ENCODE data around the gene BCAM. TPM values are rescaled to one million over a fixed set of nuclear protein-coding genes. Genes with fewer than 3 reads are reported as not detected.

The BCAM gene
- total RNA-seq, 1 experiment from 2014 or later: 78.7 TPM

DNA sequence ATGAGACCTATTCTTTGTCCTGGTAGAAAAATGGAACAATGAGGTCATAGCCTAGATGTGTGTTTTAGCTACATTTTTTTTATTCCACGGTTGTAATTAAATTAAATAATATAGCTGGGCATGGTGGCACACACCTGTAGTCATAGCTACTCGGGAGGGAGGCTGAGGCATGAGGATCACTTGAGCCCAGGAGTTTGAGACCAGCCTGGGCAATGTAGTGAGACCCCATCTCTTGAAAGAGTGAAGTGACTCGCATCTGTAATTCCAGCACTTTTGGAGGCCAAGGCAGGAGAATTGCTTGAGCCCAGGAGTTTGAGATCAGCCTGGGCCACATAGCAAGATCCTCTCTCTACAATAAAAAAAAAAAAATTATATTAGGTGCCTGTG, 43.0 kb upstream of the BCAM start:
- no peaks in the 10 kb centered on the region for H3K27me3 ChIP-seq (ENCODE audit: insufficient read depth, low read length)
- no peaks in the 10 kb centered on the region for H3K9me2 ChIP-seq (ENCODE audit: insufficient read depth)
- intact Hi-C loops (cut with micrococcal nuclease): no loop called here
- RAD21 ChIA-PET (ENCODE audit: low non-redundant PET in 1 of 2, low total read pairs in 2 of 2, uncharacterized antibody in 2 of 2, unreplicated experiment in 2 of 2): interaction anchor here (1.1 to 2.9 kb wide), 2 partner anchors 42 kb away, joined by 3 to 10 read pairs; no protein-coding TSS in a partner anchor
- no peak overlapping the region for H3K4me3 ChIP-seq (replicated peaks in 1 of 2; ENCODE audit: low read depth in 1 of 2, low read length in 2 of 2)
- no peak for TF ChIP-seq CBX3 (IDR thresholded peaks at IDR 0.05; ENCODE audit: low read depth)
- TF ChIP-seq SP1 (IDR thresholded peaks at IDR 0.05; ENCODE audit: low read depth): no peak
- TF ChIP-seq, protein P1, sequence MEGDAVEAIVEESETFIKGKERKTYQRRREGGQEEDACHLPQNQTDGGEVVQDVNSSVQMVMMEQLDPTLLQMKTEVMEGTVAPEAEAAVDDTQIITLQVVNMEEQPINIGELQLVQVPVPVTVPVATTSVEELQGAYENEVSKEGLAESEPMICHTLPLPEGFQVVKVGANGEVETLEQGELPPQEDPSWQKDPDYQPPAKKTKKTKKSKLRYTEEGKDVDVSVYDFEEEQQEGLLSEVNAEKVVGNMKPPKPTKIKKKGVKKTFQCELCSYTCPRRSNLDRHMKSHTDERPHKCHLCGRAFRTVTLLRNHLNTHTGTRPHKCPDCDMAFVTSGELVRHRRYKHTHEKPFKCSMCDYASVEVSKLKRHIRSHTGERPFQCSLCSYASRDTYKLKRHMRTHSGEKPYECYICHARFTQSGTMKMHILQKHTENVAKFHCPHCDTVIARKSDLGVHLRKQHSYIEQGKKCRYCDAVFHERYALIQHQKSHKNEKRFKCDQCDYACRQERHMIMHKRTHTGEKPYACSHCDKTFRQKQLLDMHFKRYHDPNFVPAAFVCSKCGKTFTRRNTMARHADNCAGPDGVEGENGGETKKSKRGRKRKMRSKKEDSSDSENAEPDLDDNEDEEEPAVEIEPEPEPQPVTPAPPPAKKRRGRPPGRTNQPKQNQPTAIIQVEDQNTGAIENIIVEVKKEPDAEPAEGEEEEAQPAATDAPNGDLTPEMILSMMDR (IDR thresholded peaks at IDR 0.05 in 2 of 3, conservative IDR thresholded peaks at IDR 0.05 in 1 of 3; ENCODE audit: borderline replicate concordance in 1 of 3, insufficient read depth in 1 of 3, low read depth in 2 of 3, low read length in 2 of 3): no peak
- no peak for TF ChIP-seq ZNF274 (IDR thresholded peaks at IDR 0.05; ENCODE audit: low read depth, low read length)
- TF ChIP-seq ELF1 (IDR thresholded peaks at IDR 0.05; ENCODE audit: borderline replicate concordance, low read depth): no peak
- no peaks in the 10 kb centered on the region for H3K36me3 ChIP-seq (ENCODE audit: control insufficient read depth in 1 of 2, insufficient read depth in 2 of 2, low read length in 2 of 2)
- DNase-seq (ENCODE audit: low read depth, low spot score): no peak
- H3K4me2 ChIP-seq (ENCODE audit: low read length): no peak overlapping the region
- no peaks in the 10 kb centered on the region for H4K20me1 ChIP-seq (ENCODE audit: insufficient read depth)
- H3K79me2 ChIP-seq (ENCODE audit: insufficient read depth, low read length): no peaks in the 10 kb centered on the region
- H2AFZ ChIP-seq (ENCODE audit: low read depth, low read length, poor library complexity, severe bottlenecking): no peak overlapping the region
- BruUV-seq (replicated peaks): no TSS peak
- no peak for ATAC-seq
- no peaks in the 10 kb centered on the region for H3K9me3 ChIP-seq (ENCODE audit: control insufficient read depth in 1 of 2, insufficient read depth in 1 of 2, low read depth in 1 of 2, low read length in 2 of 2)
- CTCF ChIA-PET: interaction anchor here (1.2 to 3.2 kb wide), 3 partner anchors 42 to 77 kb away, joined by 3 to 21 read pairs (median 8); no protein-coding TSS in a partner anchor
- H3K4me1 ChIP-seq (ENCODE audit: control insufficient read depth in 1 of 2, insufficient read depth in 2 of 2, low read length in 2 of 2): peaks cover 4 to 25% of the 10 kb centered on the region in 2 experiments; a peak in 3 of 4 replicates
- POLR2A ChIA-PET: interaction anchor here (1.1 to 1.9 kb wide), 2 partner anchors 13 to 23 kb away, joined by 3 to 5 read pairs; no protein-coding TSS in a partner anchor
- no peak overlapping the region for H3K9ac ChIP-seq (ENCODE audit: low read length)
- H3K27ac ChIP-seq (ENCODE audit: low read depth, low read length): no peak overlapping the region

Data from HCT116 (cell line).